HEK293T (cell line): ENCODE data around the gene SURF2.

Experiments
- ARNT ChIP-seq: fragments of 450-650 bp; IDR thresholded peaks from 2 replicates; pipeline ENCODE4 v1.6.1; 2017; ENCODE audit warnings: mild to moderate bottlenecking
- ELF4 ChIP-seq: fragments of 450-650 bp; IDR thresholded peaks from 2 replicates; pipeline ENCODE4 v1.6.1; 2017; ENCODE audit warnings: antibody characterized with exemption
- FOXA1 ChIP-seq: fragments of 450-650 bp; IDR thresholded peaks from 2 replicates; pipeline ENCODE4 v1.6.1; 2016; ENCODE audit warnings: mild to moderate bottlenecking
- FOXM1 ChIP-seq: fragments of 450-650 bp; IDR thresholded peaks from 2 replicates; pipeline ENCODE4 v1.6.1; 2017; ENCODE audit warnings: mild to moderate bottlenecking, borderline replicate concordance
- HDGF ChIP-seq: fragments of 450-650 bp; IDR thresholded peaks from 2 replicates; pipeline ENCODE4 v1.6.1; 2017; ENCODE audit warnings: antibody characterized with exemption, borderline replicate concordance
- NFRKB ChIP-seq: fragments of 450-650 bp; IDR thresholded peaks from 2 replicates; pipeline ENCODE4 v1.6.1; 2016; ENCODE audit warnings: mild to moderate bottlenecking, moderate library complexity
- SP1 ChIP-seq: fragments of 450-650 bp; IDR thresholded peaks from 2 replicates; pipeline ENCODE4 v1.6.1; 2017
- TARDBP ChIP-seq: fragments of 450-650 bp; IDR thresholded peaks from 2 replicates; pipeline ENCODE4 v1.6.1; 2016
- ZNF384 ChIP-seq: fragments of 450-650 bp; IDR thresholded peaks from 2 replicates; pipeline ENCODE4 v1.6.1; 2016
- TF ChIP-seq, protein P1 (sequence below): fragments of 450-650 bp; IDR thresholded peaks from 2 replicates; pipeline ENCODE4 v1.6.1; 2016

GRCh38 chr9:133367778-133368177, 11.4 kb downstream of the SURF2 start:
- TF ChIP-seq NFRKB (no peak), ZNF384 (no peak), ELF4 (no peak), HDGF (no peak), FOXA1 (no peak), SP1 (no peak), ARNT (no peak), TARDBP (no peak), FOXM1 (no peak)
- TF ChIP-seq, protein P1, sequence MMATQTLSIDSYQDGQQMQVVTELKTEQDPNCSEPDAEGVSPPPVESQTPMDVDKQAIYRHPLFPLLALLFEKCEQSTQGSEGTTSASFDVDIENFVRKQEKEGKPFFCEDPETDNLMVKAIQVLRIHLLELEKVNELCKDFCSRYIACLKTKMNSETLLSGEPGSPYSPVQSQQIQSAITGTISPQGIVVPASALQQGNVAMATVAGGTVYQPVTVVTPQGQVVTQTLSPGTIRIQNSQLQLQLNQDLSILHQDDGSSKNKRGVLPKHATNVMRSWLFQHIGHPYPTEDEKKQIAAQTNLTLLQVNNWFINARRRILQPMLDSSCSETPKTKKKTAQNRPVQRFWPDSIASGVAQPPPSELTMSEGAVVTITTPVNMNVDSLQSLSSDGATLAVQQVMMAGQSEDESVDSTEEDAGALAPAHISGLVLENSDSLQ = no peak
